GM18519 (cell line): ENCODE data around the gene POLR1C.
"Not testable (repeated sequence)": the region's sequence is repeated elsewhere in the genome, so short reads cannot be mapped to it uniquely, and the experiment has no call there.

Experiments used
- ATAC-seq: cut with Tn5 transposase; IDR thresholded peaks from one replicate; pipeline ENCODE4 v1.9.1; 2021; ENCODE audit warnings: mild to moderate bottlenecking, moderate library complexity; ENCODE audit not compliant: unreplicated experiment, low FRiP score

POLR1C gene

GRCh38 chr6:43508481-43509141, 8.3 kb upstream of the POLR1C start:
- no peak for ATAC-seq

DNA sequence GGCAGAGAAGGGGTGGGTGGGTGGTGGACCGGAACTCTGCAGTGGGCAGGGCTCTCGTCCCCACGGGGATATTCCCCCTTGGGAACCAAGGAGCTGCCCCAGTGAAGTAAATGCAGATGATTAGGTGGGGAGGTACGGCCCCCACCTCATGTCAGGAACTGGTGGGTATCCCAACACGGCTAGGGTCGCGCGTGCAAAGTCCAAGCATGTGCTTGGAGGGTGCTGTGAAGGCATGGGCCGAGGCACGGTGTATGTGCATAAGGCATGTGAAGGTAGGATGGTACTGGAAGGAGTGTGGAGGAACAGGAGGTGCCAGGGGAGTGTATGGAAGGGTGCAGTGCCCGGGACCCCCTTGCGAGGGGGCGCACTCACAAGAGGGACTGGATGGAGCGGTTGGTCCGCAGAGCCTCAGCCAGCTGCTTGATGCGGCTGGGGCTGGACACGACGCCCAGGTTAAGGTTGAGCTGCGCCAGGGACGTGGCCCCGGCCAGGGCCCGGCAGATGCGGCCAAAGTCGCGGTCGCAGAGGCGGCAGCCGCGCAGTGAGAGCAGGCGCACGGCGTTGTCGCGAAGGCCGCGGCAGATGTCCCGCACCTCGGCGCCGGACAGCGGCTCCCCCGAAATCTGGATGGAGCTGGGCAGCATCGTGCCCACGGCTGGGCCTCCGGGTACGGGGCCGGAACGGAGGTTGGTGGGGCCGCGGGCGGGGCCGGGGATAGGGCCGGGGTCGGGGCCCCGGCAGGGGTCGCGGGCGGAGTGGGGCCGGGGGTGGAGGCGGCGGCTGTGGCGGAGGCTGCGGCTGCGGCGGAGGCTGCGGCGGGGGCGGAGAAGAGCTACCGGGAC, 7.5 kb upstream of the POLR1C start:
- no peak for ATAC-seq

GRCh38 chr6:43509984-43510826, 6.7 kb upstream of the POLR1C start, which contains the start of gene LRRC73:
TSS of gene LRRC73 (minus strand) at chr6:43510346. CDS start at chr6:43509785, 561 bp downstream.
- ATAC-seq = no peak

DNA sequence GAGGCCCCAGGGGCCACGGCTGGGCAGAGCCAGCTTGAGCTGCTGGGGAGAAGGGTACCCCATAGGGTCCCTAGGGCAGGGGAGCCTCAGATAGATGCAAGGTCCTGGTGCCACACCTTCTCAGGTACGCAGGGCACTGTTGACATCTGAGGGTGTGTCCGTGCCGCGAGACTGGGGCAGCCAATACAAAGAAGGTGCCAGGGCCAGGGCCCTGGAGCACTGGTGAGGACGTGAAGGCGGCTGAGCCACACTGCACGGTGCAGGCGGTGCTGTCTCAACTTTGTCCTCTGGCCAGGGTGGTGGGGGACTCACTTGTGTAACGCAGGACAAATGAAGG, 6.1 kb upstream of the POLR1C start:
- no peak for ATAC-seq

- no peak for ATAC-seq
These were observed 5.0 kb upstream of the POLR1C start for GRCh38 chr6:43511824-43512415.

- ATAC-seq = no peak
These were observed 1.1 kb upstream of the POLR1C start for GRCh38 chr6:43515808-43516207.

DNA sequence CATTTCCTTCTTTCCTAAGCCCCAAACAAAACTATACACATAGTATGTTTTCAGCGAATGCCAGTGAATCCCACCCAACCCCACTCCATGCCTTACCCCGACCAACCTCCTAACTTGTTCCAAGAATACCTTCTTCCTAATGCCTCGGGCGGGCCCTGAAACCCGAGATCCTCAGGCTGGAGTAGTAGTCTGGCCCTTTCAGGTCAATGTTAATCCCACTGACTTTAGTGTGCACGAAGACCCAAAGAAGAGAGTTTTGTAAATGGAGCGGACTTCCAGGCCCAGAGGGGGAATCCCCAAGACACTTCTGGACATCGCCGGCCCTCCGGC, 557 bp upstream of the POLR1C start:
- no peak for ATAC-seq

DNA sequence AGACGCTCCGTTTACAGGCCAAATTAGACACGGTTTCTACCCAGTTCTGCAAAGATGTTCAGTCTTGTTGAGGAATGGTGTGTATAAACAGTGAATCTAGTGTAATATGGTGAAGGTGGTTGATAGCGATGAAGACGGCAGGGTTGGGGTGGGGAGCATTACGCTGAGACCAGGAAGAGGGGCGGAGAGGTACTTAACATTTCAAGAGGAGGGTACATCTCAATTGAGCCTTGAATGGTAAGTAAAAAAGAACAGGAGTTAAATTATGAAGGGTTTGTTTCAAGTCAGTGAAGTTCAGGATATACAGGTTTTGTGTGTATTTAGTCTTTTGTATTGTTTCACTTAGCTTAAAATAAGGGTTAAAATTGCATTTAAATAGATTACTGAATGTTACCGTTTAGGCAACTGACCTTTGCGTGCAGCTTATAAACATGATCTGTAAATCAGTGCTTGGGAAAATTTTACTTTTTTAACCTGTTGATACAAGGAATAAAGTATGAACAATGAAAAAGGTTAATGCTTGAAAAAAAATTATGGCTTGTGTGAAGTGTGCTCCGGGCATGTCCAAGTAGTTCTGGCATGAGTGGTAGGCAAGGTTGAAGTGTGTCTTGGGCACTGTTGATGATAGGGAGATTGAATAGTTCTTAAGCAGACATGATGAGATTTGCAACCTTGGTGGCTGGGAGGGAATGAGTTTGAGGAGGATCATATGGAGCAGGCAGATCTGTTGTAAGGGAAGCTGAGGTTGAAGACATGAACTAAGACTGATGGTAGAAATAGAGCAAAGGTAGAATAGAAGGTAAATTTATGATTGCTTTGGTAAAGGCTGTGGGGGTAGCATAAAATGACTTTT, 842 bp downstream of the POLR1C start:
- no peak for ATAC-seq

GRCh38 chr6:43520097-43520496, 3.2 kb downstream of the POLR1C start:
- no peak for ATAC-seq

DNA sequence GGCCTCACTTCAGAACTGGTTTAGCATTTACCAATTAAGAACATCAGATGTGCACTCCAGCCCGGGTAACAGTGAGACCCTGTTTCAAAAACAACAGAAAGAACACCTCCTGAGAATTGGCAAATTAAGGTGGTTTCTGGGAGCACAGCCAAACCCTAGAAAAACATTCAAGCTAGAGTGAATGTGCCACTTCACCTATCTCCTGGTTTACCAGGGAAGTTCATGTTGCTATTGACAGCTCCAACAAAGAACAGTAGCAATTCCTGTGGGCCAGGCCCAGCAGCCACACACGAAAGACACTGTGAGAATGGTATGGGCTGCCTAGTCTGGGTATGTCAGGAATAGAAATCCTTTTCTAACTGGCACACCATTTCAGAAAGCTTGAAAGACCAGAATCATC, 4.9 kb downstream of the POLR1C start:
- no peak for ATAC-seq

DNA sequence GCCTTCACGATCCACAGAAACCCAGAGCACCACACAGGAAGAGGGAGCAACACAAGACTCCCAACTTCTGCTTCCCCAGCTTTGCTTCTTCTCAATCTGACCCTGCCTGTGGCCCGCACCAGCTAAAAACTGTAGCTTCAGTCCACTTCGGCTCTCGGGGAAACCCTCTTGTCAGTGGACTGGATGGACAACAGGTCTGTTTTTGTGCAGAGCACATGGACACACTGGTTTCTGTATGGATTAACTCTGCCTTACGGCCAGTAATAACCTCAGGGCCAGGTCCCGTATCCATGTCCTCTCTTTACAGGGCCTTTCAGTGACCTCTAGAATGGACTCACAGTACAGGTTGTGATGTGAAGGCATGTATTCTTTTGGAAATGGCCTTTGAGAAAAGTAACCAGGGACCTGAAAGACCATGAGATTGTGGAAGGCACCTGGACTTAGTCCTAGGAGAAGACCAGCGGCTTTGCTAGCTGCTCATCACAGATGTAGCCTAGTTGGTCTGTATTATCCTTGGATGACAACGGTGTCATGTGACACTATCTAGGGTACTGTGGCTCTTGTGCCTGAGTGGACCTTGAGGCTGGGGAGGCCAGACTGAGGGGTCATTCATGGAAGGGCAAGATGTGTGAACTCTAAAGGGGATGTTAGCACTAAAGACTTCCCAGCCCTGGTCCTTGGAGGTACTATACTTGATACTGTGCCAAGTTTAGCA, 5.8 kb downstream of the POLR1C start:
- no peak for ATAC-seq

GRCh38 chr6:43523284-43523683, 6.4 kb downstream of the POLR1C start:
- no peak for ATAC-seq

DNA sequence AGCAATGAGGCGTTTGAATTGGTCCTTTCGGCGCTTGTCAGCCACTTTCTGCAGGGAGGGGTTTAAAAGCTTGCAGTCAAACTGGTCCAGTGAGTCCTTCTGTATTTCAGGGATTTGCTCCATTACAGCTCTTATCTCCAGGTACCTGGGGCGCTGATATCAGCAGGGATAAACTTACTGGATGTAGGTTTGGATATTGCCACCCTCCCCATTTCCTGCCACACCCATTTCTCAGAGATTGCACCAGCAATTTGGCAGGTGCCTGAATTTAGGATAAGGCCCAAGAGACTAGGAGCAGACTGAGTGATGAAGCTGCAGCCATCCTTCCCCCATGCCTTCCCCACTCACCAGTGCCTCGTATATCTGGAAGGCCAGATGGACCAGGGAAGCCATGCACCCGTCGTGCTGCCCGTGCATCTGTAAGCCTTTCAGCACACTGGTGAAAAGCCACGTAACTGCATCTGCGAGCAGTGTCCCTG, 7.6 kb downstream of the POLR1C start:
- ATAC-seq = no peak

DNA sequence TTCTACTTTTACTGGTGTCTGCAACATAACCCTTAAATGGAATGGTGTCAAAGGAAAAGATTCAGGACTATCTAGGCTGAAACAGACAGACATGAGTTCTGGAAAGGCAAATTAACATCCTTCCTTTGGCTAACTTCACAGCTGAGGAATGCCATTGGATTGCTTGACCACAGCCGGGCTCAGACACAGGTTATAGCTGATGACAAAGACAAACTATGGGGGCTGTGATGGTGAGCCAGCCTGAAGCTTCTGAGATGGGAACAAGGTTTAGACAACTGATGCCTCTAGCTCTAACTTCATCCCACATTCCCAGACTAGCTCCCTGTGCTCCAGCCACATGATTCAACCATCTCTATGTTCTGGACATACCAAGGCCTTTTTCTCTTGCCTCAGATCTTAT, 15.3 kb downstream of the POLR1C start:
- ATAC-seq = no peak

DNA sequence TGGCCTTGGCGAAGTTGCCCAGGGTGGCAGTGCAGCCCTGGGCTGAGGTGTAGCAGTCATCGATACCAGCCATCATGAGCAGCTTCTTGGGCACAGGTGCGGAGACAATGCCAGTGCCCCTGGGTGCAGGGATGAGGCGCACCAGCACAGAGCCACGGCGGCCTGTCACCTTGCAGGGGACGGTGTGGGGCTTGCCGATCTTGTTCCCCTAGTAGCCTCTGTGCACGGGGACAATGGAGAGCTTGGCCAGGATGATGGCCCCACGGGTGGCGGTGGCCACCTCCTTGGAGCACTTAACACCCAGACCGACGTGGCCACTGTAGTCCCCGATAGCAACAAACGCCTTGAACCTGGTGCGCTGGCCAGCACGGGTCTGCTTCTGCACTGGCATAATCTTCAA, 22.1 kb downstream of the POLR1C start:
- ATAC-seq = not testable (repeated sequence)

DNA sequence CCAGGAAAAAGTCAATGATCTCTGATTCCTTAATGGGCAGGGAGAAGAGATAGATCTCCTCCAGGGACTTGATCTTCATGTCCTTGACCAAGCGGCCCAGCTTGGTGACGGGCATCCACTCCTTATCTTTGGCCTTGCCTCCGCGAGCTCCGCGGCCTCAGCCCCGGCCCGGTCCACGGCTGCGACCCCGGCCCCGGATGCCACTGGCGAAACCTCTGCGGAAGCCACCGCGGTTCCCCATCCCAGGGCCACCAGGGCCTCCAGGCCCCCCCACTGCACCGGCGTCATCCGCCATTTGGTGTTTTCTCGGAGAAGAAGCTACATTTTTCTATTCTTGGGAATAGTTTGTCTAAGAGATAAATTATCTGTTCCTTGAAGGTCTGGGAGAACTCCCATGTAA, 22.5 kb downstream of the POLR1C start:
- not testable (repeated sequence) for ATAC-seq

DNA sequence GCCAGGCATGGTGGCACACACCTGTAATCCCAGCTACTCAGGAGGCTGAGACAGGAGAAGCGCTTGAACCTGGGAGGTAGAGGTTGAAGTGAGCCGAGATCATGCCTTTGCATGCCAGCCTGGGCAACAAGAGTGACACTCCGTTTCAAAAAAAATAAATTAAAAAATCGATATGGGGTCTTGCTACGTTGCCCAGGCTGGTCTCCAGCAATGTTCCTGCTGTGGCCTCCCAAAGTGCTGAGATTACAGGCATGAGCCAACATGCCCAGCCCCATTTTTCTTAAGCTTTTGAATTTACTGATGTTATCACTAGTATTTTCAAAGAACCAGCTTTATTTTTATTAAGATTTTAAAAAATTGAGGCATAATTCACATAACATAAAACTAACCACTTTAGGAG, 23.6 kb downstream of the POLR1C start:
- no peak for ATAC-seq

DNA sequence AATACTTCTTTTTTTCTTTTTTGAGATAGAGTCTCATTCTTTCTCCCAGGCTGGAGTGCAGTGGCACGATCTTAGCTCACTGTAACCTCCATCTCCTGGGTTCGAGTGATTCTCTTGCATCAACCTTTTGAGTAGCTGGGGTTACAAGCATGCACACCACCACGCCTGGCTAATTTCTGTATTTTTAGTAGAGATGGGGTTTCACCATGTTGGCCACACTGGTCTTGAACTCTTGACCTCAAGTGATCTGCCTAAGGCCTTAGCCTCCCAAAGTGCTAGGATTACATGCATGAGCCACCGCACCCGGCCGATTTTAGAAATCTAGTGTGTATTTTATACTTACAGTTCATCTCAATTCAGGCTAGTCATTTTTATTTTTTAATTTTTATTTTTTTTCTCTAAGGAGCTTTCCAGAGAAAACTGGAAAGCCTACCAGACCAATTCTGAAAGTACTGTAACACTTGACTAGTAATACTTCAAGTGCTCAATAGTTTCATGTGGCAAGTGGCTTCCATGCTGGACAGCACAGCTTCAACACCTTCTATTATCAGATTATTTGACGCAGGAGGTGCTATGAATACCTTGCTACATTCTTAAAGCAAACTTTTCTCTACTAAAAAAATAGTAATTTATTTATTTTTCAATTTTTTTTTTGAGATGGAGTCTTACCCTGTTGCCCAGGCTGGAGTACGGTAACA, 25.0 kb downstream of the POLR1C start:
- ATAC-seq = no peak

- no peak for ATAC-seq
These were observed 27.6 kb downstream of the POLR1C start for GRCh38 chr6:43544461-43544860.
